ENCODE data around the gene OSTM1.
A peak's percentile ranks its signal among the peaks of the same experiment; 100 is the strongest.

The OSTM1 gene

GRCh38 chr6:108120311-108120710 is 45.8 kb upstream of the OSTM1 start:
- Histone ChIP-seq H3K4me2 (ENCODE audit: low read length) (no peak overlapping the region), H3K4me3 (ENCODE audit: low read length) (no peak overlapping the region), H4K20me1 (ENCODE audit: control insufficient read depth, insufficient read depth, low read depth, low read length) (no peaks in the 10 kb centered on the region)

GRCh38 chr6:108119769-108120141 is 45.2 kb upstream of the OSTM1 start:
- H3K4me2 ChIP-seq (ENCODE audit: low read length): no peak overlapping the region
- peaks cover 25% of the 10 kb centered on the region for H3K4me1 ChIP-seq (ENCODE audit: control insufficient read depth, low read length)
- TF ChIP-seq EZH2phosphoT487 (IDR thresholded peaks at IDR 0.05; ENCODE audit: borderline replicate concordance, low read length) (no peak), CTCF (IDR thresholded peaks at IDR 0.05; ENCODE audit: low read depth, low read length, poor library complexity, severe bottlenecking) (no peak)

More at GRCh38 chr6:108120311-108120710, 45.8 kb upstream of the OSTM1 start:
- TF ChIP-seq CTCF (IDR thresholded peaks at IDR 0.05; ENCODE audit: low read depth, low read length, poor library complexity, severe bottlenecking): no peak
- Histone ChIP-seq H3K9me2 (replicated peaks; ENCODE audit: control insufficient read depth, low read length) (no peaks in the 10 kb centered on the region), H3K79me2 (ENCODE audit: control insufficient read depth, low read length) (no peaks in the 10 kb centered on the region), H3K36me3 (ENCODE audit: control insufficient read depth, low read length) (no peaks in the 10 kb centered on the region), H3K9me3 (ENCODE audit: control insufficient read depth, insufficient read depth, low read length) (no peaks in the 10 kb centered on the region), H3F3A (ENCODE audit: control insufficient read depth, insufficient read depth) (no peaks in the 10 kb centered on the region), H3K27ac (ENCODE audit: low read depth, low read length) (no peak overlapping the region), H3K4me1 (ENCODE audit: control insufficient read depth, low read length) (peaks cover 23% of the 10 kb centered on the region), H3K27me3 (ENCODE audit: control insufficient read depth, low read length) (peaks cover 92% of the 10 kb centered on the region)

GRCh38 chr6:108118810-108119768 is 44.5 kb upstream of the OSTM1 start:
- H3K9me2 ChIP-seq (replicated peaks; ENCODE audit: control insufficient read depth, low read length): no peaks in the 10 kb centered on the region
- H3K4me1 ChIP-seq (ENCODE audit: control insufficient read depth, low read length): peaks cover 25% of the 10 kb centered on the region
- TF ChIP-seq CTCF (IDR thresholded peaks at IDR 0.05; ENCODE audit: low read depth, low read length, poor library complexity, severe bottlenecking): no peak
- TF ChIP-seq EZH2phosphoT487 (IDR thresholded peaks at IDR 0.05; ENCODE audit: borderline replicate concordance, low read length): peak; percentile 98
- H3K36me3 ChIP-seq (ENCODE audit: control insufficient read depth, low read length): no peaks in the 10 kb centered on the region
- peak overlapping the region; percentile 40 for H3K4me3 ChIP-seq (ENCODE audit: low read length)
- H3K27me3 ChIP-seq (ENCODE audit: control insufficient read depth, low read length): peaks cover 93% of the 10 kb centered on the region
- H4K20me1 ChIP-seq (ENCODE audit: control insufficient read depth, insufficient read depth, low read depth, low read length): no peaks in the 10 kb centered on the region
- H3K9me3 ChIP-seq (ENCODE audit: control insufficient read depth, insufficient read depth, low read length): no peaks in the 10 kb centered on the region
- H3F3A ChIP-seq (ENCODE audit: control insufficient read depth, insufficient read depth): no peaks in the 10 kb centered on the region
- peak overlapping the region; percentile 44 for H3K4me2 ChIP-seq (ENCODE audit: low read length)
- no peaks in the 10 kb centered on the region for H3K79me2 ChIP-seq (ENCODE audit: control insufficient read depth, low read length)
- H3K27ac ChIP-seq (ENCODE audit: low read depth, low read length): no peak overlapping the region

More at GRCh38 chr6:108119769-108120141, 45.2 kb upstream of the OSTM1 start:
- Histone ChIP-seq H3K4me3 (ENCODE audit: low read length) (no peak overlapping the region), H3K79me2 (ENCODE audit: control insufficient read depth, low read length) (no peaks in the 10 kb centered on the region), H3K9me3 (ENCODE audit: control insufficient read depth, insufficient read depth, low read length) (no peaks in the 10 kb centered on the region), H3K27me3 (ENCODE audit: control insufficient read depth, low read length) (peaks cover 93% of the 10 kb centered on the region), H4K20me1 (ENCODE audit: control insufficient read depth, insufficient read depth, low read depth, low read length) (no peaks in the 10 kb centered on the region), H3K36me3 (ENCODE audit: control insufficient read depth, low read length) (no peaks in the 10 kb centered on the region), H3K27ac (ENCODE audit: low read depth, low read length) (no peak overlapping the region), H3F3A (ENCODE audit: control insufficient read depth, insufficient read depth) (no peaks in the 10 kb centered on the region), H3K9me2 (replicated peaks; ENCODE audit: control insufficient read depth, low read length) (no peaks in the 10 kb centered on the region)
